T-helper 1 cell (primary cell): ENCODE results near the gene INCENP.

Experiments used
- DNase-seq, 5 donors: peaks; one replicate each; pipeline ENCODE4 v3.0.0-alpha.2; 2012 to 2020

INCENP gene

GRCh38 chr11:62124186-62125113, 639 bp downstream of the INCENP start:
- peak in 1 of 5 donors; percentile 42 for DNase-seq

- no peak for DNase-seq
These were observed 1.5 kb downstream of the INCENP start for GRCh38 chr11:62125316-62125715.

DNA sequence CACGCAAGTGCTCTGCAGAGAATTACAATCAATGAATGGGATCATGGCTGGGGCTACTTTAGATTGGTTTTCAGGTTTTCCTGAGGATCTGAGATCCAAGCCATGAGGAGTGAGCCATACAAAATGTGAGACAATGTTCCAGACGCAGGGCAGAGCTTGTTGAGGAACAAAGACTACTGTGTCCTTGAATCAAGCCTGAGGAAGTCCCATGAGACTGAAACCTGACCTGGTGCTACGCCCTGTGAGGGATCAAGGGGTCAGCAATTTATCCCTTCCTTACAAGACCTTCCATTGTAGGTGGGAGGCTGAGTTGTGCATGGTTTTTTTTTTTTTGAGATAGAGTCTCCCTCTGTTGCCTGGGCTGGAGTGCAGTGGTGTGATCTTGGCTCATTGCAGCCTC, 2.1 kb downstream of the INCENP start:
- DNase-seq: no peak

DNA sequence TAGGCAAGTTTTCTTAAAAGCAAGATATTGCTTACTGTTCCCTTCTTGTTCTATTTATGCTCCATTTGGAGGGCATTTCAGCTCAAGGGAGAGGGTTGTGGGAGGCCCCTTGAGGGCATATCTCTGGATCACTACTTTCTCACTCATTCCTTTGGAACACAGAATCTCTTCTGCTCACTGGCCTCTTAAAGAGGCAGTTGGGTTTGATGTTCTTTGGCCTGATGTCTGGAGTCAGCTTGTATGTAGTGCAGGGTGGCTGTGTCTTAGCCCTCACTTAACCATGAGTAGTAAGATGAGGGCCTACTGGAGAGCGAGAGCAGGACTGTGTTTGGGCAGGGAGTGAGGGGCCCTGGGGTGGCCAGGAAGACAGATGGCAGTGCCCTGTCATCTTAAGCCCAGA, 3.6 kb downstream of the INCENP start:
- DNase-seq: no peak

GRCh38 chr11:62127941-62128770, 4.3 kb downstream of the INCENP start:
- DNase-seq: no peak

DNA sequence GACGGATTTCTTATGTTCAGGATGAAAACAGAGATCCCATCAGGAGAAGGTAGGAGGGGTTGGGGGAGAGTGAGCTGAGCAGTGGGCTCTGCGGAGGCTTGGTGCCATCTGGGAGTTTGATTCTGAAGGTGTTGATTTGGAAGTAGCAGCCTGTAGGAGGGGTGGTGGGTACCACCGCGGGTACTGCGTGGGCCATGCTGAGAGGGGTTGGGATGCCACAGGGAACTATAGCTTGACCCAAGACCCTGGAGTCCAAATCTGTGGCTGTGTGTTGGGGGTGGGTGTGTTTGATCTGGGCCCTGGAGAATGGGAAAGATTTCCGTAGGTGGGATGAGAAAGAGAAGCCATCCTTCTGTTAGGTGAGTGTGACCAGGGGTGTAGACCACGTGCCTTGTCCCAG, 5.0 kb downstream of the INCENP start:
- no peak for DNase-seq

GRCh38 chr11:62129590-62130282, 5.9 kb downstream of the INCENP start:
- DNase-seq: no peak

DNA sequence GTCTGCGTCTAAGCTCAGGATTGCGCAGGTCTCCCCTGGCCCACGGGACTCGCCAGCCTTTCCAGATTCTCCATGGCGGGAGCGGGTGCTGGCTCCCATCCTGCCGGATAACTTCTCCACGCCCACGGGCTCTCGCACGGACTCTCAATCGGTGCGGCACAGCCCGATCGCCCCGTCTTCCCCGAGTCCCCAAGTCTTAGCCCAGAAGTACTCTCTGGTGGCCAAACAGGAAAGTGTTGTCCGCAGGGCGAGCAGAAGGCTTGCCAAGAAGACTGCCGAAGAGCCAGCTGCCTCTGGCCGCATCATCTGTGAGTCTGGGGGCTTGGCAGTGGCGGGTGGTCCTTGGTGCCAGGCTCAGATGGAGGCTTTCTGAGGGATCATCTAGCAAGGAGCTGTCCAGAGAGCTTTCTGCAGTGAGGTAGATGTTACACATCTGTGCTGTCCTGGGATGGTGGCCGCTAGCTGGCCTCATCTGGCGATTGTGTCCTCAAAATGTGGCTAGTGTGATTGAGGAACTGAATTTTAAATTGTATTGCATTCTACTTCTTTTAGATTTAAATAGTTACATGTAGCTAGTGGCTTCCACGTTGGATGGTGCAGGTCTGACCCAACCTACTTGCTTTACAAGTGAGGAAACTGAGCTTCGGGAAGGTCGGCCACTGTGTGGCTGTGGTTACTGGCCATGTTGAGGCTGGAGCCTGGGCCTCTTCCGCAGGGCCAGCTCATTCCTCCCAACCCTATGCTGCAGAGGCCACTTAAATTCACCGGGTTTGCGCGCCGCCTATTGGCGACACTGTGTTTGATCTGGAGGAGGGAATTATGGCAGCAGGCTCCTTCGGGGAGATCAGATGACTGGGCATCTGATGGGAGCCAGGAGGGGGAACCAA, 6.7 kb downstream of the INCENP start:
- DNase-seq: no peak

GRCh38 chr11:62131170-62131464, 7.3 kb downstream of the INCENP start:
- DNase-seq: no peak

DNA sequence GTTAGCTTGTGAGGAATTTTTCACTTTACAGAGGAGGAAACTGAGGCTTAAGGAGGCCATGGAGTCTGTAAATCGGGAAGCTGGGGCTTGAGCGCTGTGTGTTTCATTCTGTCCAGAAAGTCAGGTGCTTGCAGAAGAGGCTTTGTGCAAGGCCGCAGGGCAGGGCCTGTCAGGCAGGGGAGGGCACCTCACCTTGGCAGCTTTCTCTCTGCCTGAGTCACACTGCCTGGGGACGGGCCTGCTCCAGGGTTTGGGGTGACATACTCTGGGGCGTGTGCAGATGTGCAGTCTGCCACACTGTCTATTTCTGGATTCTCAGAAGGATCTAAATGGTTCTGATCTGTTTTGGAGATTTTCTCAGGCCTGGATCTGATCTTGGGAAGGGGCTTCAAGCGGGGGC, 8.4 kb downstream of the INCENP start:
- DNase-seq: no peak

GRCh38 chr11:62132689-62133293, 9.0 kb downstream of the INCENP start:
- no peak for DNase-seq

GRCh38 chr11:62133328-62134065, 9.7 kb downstream of the INCENP start:
- no peak for DNase-seq

DNA sequence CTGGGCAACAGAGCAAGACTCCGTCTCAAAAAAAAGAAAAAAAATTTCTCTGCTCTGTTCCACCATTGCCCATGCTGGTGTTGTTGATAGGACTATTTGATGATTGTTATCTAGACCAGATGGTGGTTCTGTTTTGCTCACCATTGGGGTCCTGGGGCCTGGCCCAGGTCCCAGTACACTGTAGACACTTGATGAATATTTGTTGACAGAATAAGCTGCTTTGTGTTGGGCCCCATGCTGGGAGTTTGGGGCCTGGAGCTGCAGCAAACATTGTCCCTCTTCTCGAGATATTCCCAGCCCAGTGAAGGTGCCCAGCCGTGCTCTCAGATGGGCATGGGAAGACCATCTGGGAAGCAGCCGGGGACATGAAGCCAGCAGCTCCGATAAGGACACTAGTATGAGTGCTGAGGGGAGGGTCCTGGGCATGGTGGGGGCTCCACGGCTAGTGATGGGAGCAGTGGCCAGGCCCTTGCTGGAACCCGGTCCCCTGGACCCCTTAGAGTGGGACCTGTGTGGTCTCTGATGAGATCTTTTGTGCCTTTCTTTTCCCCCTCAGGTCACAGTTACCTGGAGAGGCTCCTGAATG, 13.6 kb downstream of the INCENP start:
- no peak for DNase-seq

- no peak for DNase-seq
These were observed 14.2 kb downstream of the INCENP start for GRCh38 chr11:62137881-62138629.

DNA sequence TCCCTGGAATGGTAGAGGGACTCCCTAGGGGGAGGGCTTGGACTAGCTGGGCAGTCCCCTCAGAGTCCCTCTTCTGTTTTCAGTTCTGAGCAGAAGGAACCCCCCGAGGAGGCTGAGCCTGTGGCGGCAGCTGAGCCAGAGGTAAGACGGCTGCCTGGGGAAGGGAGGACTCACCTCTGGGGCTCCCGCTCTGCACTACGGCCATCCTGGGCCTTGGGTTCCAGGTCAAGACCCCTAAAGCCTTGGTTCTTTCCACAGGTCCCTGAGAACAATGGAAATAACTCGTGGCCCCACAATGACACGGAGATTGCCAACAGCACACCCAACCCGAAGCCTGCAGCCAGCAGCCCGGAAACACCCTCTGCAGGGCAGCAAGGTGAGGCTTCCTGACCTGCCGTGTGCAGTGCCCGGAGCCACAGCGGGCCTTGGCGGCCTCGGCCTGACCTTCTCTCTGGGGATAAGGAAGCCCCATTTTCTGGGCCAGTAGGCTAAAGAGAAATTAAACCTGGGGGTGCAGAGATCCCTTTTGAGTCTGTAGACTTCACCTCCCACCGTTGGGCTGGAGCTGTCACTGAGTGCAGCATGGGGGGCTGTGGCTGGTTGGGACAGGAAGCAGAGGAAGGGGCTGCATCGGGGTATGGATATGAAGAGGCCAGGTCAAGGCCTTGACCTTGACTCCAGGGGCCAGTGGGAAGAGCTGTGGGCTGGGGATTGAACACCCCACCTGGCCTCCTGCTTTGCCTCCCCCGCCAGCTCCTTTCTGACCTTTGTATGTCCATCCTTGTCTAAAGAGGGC, 15.0 kb downstream of the INCENP start:
- DNase-seq: no peak

DNA sequence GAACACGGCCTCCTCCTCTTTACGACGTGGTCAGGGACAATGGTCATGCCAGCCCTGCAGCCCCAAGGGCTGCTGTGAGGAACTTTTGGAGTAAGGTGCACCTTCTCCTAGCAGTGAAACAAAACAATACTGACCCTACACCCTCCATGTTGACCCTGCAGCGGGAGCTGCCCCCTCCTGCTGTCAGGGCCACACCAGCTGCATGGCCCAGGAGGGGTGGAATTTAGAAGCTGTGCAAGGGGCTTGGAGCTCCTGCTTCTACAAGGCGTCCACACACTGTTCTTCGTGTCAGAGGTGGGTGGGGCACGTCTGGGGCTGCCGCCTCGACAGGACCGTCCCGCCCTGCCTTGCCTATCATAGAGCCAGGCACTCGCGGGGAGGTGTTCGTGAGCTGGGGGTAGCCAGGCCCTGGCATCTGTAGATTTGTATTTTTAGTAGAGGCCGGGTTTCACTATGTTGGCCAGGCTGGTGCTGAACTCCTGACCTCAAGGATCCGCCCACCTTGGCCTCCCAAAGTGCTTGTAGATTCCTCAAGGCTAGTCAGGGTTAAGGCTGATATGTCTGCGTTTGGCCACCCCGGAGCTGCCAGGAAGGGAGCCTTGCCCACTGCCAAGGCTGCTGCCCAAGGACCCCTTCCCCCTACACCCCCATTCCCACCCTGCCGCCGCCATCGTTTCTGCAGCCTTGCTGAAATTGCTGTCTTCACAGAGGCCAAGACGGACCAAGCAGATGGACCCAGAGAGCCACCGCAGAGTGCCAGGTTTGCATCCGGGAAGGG, 15.9 kb downstream of the INCENP start:
- no peak for DNase-seq

DNA sequence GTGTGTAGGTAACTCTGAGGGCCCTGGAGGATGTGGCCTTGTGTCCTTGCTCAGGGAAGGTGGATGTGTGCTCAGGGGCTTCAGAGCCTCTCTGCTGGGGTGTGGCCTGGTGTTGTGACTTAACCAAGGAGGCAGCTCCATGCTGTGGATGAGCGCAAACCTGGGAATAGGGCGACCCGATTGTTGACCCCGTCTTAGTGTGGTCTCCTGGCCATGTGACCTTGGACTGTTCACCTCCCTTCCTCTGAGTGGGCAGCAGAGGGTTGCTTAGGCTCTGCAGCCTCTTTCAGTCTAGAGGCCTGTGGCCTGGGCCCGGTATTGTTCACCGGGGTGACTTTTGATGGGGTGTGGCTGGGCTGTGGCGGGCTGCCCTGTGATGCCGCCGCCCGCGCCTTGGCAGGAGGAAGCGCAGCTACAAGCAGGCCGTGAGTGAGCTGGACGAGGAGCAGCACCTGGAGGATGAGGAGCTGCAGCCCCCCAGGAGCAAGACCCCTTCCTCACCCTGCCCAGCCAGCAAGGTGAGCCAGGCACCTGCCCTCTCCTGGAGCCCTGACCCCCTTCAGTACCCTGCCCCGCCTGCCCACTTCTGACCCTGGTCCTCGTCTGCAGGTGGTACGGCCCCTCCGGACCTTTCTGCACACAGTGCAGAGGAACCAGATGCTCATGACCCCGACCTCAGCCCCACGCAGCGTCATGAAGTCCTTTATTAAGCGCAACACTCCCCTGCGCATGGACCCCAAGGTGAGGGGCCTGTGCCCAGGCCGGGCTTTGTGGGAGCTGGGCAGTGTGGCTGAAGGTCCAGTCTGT, 16.7 kb downstream of the INCENP start:
- DNase-seq: no peak
